ENCODE measurements around the gene POLR2I.
A peak's percentile ranks its signal among the peaks of the same experiment; 100 is the strongest.

The POLR2I gene

GRCh38 chr19:36140304-36141038 is 25.8 kb upstream of the POLR2I start (continued):
- TF ChIP-seq ZNF544 (tag by site-specific recombination; IDR thresholded peaks at IDR 0.05) (no peak), ZNF600 (tag by site-specific recombination; IDR thresholded peaks at IDR 0.05) (no peak), KLF1 (tag by site-specific recombination; IDR thresholded peaks at IDR 0.05) (peak; percentile 90), ZNF398 (tag by site-specific recombination; IDR thresholded peaks at IDR 0.05) (peak; percentile 79), ZNF626 (tag by site-specific recombination; IDR thresholded peaks at IDR 0.05) (no peak), ZSCAN16 (tag by site-specific recombination; IDR thresholded peaks at IDR 0.05) (0 out of 2 replicates have a peak, but pooled peaks have one; percentile 12), ZNF521 (tag by site-specific recombination; IDR thresholded peaks at IDR 0.05) (no peak), ZNF416 (tag by site-specific recombination; IDR thresholded peaks at IDR 0.05) (no peak; the same call in 1 of the 2 replicates), ZNF660 (tag by site-specific recombination; IDR thresholded peaks at IDR 0.05) (0 out of 2 replicates have a peak, but pooled peaks have one; percentile 19), ZNF26 (tag by site-specific recombination; IDR thresholded peaks at IDR 0.05) (no peak), BCL11A (tag by site-specific recombination; IDR thresholded peaks at IDR 0.05; ENCODE audit: low read depth) (peak; percentile 87; the same call in 1 of the 2 replicates), ZNF169 (tag by site-specific recombination; IDR thresholded peaks at IDR 0.05) (no peak), ZNF211 (tag by site-specific recombination; IDR thresholded peaks at IDR 0.05; ENCODE audit: low read depth) (no peak), ZNF280D (tag by site-specific recombination; IDR thresholded peaks at IDR 0.05) (no peak), ZNF146 (tag by site-specific recombination; IDR thresholded peaks at IDR 0.05) (no peak), ZNF548 (tag by site-specific recombination; IDR thresholded peaks at IDR 0.05) (no peak), ZNF10 (tag by site-specific recombination; IDR thresholded peaks at IDR 0.05) (no peak), ZNF670 (tag by site-specific recombination; IDR thresholded peaks at IDR 0.05; ENCODE audit: low read depth) (no peak), ZNF776 (tag by site-specific recombination; IDR thresholded peaks at IDR 0.05; ENCODE audit: borderline replicate concordance) (no peak), HOXD13 (CRISPR knock-in tag; IDR thresholded peaks at IDR 0.05; ENCODE audit: borderline replicate concordance) (no peak), YY1 (tag by site-specific recombination; IDR thresholded peaks at IDR 0.05) (0 out of 2 replicates have a peak, but pooled peaks have one; percentile 9), ATF2 (tag by site-specific recombination; IDR thresholded peaks at IDR 0.05; ENCODE audit: low read depth) (no peak), ZNF701 (tag by site-specific recombination; IDR thresholded peaks at IDR 0.05) (no peak), ZSCAN4 (tag by site-specific recombination; IDR thresholded peaks at IDR 0.05) (no peak), ZNF391 (tag by site-specific recombination; IDR thresholded peaks at IDR 0.05; ENCODE audit: borderline replicate concordance, low read depth) (0 out of 2 replicates have a peak, but pooled peaks have one; percentile 30), ZNF639 (tag by site-specific recombination; IDR thresholded peaks at IDR 0.05) (no peak), OSR2 (tag by site-specific recombination; IDR thresholded peaks at IDR 0.05) (no peak), ZNF248 (tag by site-specific recombination; IDR thresholded peaks at IDR 0.05) (no peak), ZNF184 (tag by site-specific recombination; IDR thresholded peaks at IDR 0.05) (no peak), ZNF529 (tag by site-specific recombination; IDR thresholded peaks at IDR 0.05; ENCODE audit: insufficient replicate concordance) (no peak)
